HEK293 (cell line): ENCODE data around the gene PIEZO1.
"Not testable (repeated sequence)": the region's sequence is repeated elsewhere in the genome, so short reads cannot be mapped to it uniquely, and the experiment has no call there.

Source experiments
- CTCF ChIA-PET: fragments of 350-600 bp; formaldehyde crosslinking; extraction: SDS; loops from one replicate; lab custom pipeline; 2021; ENCODE audit warnings: antibody characterized with exemption; lab: Yijun Ruan, JAX
- POLR2A ChIA-PET: fragments of 300-600 bp; formaldehyde crosslinking; extraction: SDS; loops from one replicate; lab custom pipeline; 2020; ENCODE audit warnings: antibody characterized with exemption, inconsistent platforms; lab: Yijun Ruan, JAX
- H3K27ac ChIP-seq: fragments of 200-500 bp; sonication (Bioruptor generic); 2 replicates; pipeline ENCODE4 v1.5.1; 2014; ENCODE audit warnings: low read depth, low read length, control low read depth, inconsistent platforms; ENCODE audit errors: extremely low read depth
- H3K36me3 ChIP-seq, 2 experiments: fragments of 200-500 bp in 1 of 2; sonication (Bioruptor generic) in 1 of 2; 1 replicate in 1 of 2; 2 replicates in 1 of 2; pipeline ENCODE4 v1.5.1; 2014 to 2017; ENCODE audit warnings: inconsistent platforms in 2 of 2, low read length in 2 of 2; ENCODE audit not compliant: control insufficient read depth in 2 of 2, insufficient read depth in 1 of 2
- H3K4me1 ChIP-seq: fragments of 200-500 bp; sonication (Bioruptor generic); 2 replicates; pipeline ENCODE4 v1.5.1; 2014; ENCODE audit warnings: mild to moderate bottlenecking, low read length, inconsistent platforms; ENCODE audit not compliant: control insufficient read depth, insufficient read depth
- H3K4me3 ChIP-seq: 2 replicates; pipeline ENCODE4 v1.5.1; 2011; ENCODE audit warnings: low read depth, mild to moderate bottlenecking, control low read depth, low read length, moderate library complexity
- H3K9me3 ChIP-seq: fragments of 200-500 bp; sonication (Bioruptor generic); 2 replicates; pipeline ENCODE4 v1.5.1; 2014; ENCODE audit warnings: low read depth, low read length, inconsistent platforms; ENCODE audit not compliant: control insufficient read depth, insufficient read depth
- EGR2 ChIP-seq: fragments of 450-650 bp; formaldehyde crosslinking; IDR thresholded peaks from 2 replicates; pipeline ENCODE4 v1.5.1; 2016; ENCODE audit warnings: low read depth, missing biosample characterization, missing genetic modification characterization
- FEZF1 ChIP-seq: fragments of 450-650 bp; formaldehyde crosslinking; IDR thresholded peaks from 2 replicates; pipeline ENCODE4 v1.5.1; 2016; ENCODE audit warnings: missing biosample characterization, missing genetic modification characterization
- GLIS1 ChIP-seq: fragments of 450-650 bp; formaldehyde crosslinking; IDR thresholded peaks from 2 replicates; pipeline ENCODE4 v1.5.1; 2016; ENCODE audit warnings: missing biosample characterization, missing genetic modification characterization
- KLF8 ChIP-seq: fragments of 450-650 bp; formaldehyde crosslinking; IDR thresholded peaks from 2 replicates; pipeline ENCODE4 v1.5.1; 2016; ENCODE audit warnings: missing biosample characterization, missing genetic modification characterization
- MYNN ChIP-seq: fragments of 450-650 bp; formaldehyde crosslinking; IDR thresholded peaks from 2 replicates; pipeline ENCODE4 v1.5.1; 2016; ENCODE audit warnings: missing biosample characterization, missing genetic modification characterization, borderline replicate concordance
- SALL2 ChIP-seq: fragments of 450-650 bp; formaldehyde crosslinking; IDR thresholded peaks from 2 replicates; pipeline ENCODE4 v1.5.0; 2017; ENCODE audit warnings: missing biosample characterization, mild to moderate bottlenecking, missing genetic modification characterization, borderline replicate concordance
- SCRT1 ChIP-seq: fragments of 450-650 bp; formaldehyde crosslinking; IDR thresholded peaks from 2 replicates; pipeline ENCODE4 v1.5.1; 2016; ENCODE audit warnings: missing biosample characterization, missing genetic modification characterization, borderline replicate concordance
- SP2 ChIP-seq: fragments of 450-650 bp; formaldehyde crosslinking; IDR thresholded peaks from 2 replicates; pipeline ENCODE4 v1.5.1; 2016; ENCODE audit warnings: missing biosample characterization, missing genetic modification characterization
- ZFHX2 ChIP-seq: fragments of 450-650 bp; formaldehyde crosslinking; conservative IDR thresholded peaks from 2 replicates; pipeline ENCODE4 v1.5.1; 2016; ENCODE audit warnings: missing biosample characterization, missing genetic modification characterization
- ZFP3 ChIP-seq: fragments of 450-650 bp; formaldehyde crosslinking; IDR thresholded peaks from 2 replicates; pipeline ENCODE4 v1.5.1; 2016; ENCODE audit warnings: low read depth, missing biosample characterization, missing genetic modification characterization
- ZIC2 ChIP-seq: fragments of 450-650 bp; formaldehyde crosslinking; IDR thresholded peaks from 2 replicates; pipeline ENCODE4 v1.5.1; 2016; ENCODE audit warnings: missing biosample characterization, missing genetic modification characterization
- ZNF155 ChIP-seq: fragments of 450-650 bp; formaldehyde crosslinking; IDR thresholded peaks from 2 replicates; pipeline ENCODE4 v1.5.1; 2016; ENCODE audit warnings: missing biosample characterization, missing genetic modification characterization
- ZNF16 ChIP-seq: fragments of 450-650 bp; formaldehyde crosslinking; IDR thresholded peaks from 2 replicates; pipeline ENCODE4 v1.5.1; 2016; ENCODE audit warnings: low read depth, missing biosample characterization, missing genetic modification characterization
- ZNF2 ChIP-seq: fragments of 450-650 bp; formaldehyde crosslinking; IDR thresholded peaks from 2 replicates; pipeline ENCODE4 v1.5.1; 2016; ENCODE audit warnings: missing biosample characterization, missing genetic modification characterization
- ZNF248 ChIP-seq: fragments of 450-650 bp; formaldehyde crosslinking; IDR thresholded peaks from 2 replicates; pipeline ENCODE4 v1.5.1; 2017; ENCODE audit warnings: missing biosample characterization, missing genetic modification characterization
- ZNF311 ChIP-seq: fragments of 450-650 bp; formaldehyde crosslinking; IDR thresholded peaks from 2 replicates; pipeline ENCODE4 v1.5.1; 2017; ENCODE audit warnings: missing biosample characterization, missing genetic modification characterization, borderline replicate concordance
- ZNF350 ChIP-seq: fragments of 450-650 bp; formaldehyde crosslinking; IDR thresholded peaks from 2 replicates; pipeline ENCODE4 v1.5.0; 2017; ENCODE audit warnings: missing biosample characterization, mild to moderate bottlenecking, missing genetic modification characterization
- ZNF404 ChIP-seq: fragments of 450-650 bp; formaldehyde crosslinking; IDR thresholded peaks from 2 replicates; pipeline ENCODE4 v1.5.1; 2017; ENCODE audit warnings: missing biosample characterization, missing genetic modification characterization
- ZNF514 ChIP-seq: fragments of 450-650 bp; formaldehyde crosslinking; IDR thresholded peaks from 2 replicates; pipeline ENCODE4 v1.5.1; 2016; ENCODE audit warnings: missing biosample characterization, missing genetic modification characterization
- ZNF530 ChIP-seq: fragments of 450-650 bp; formaldehyde crosslinking; IDR thresholded peaks from 2 replicates; pipeline ENCODE4 v1.5.1; 2016; ENCODE audit warnings: low read depth, missing biosample characterization, missing genetic modification characterization
- ZNF623 ChIP-seq: fragments of 450-650 bp; formaldehyde crosslinking; IDR thresholded peaks from 2 replicates; pipeline ENCODE4 v1.5.1; 2016; ENCODE audit warnings: missing biosample characterization, missing genetic modification characterization
- ZNF664 ChIP-seq: fragments of 450-650 bp; formaldehyde crosslinking; IDR thresholded peaks from 2 replicates; pipeline ENCODE4 v1.5.1; 2016; ENCODE audit warnings: missing biosample characterization, missing genetic modification characterization
- ZNF776 ChIP-seq: fragments of 450-650 bp; formaldehyde crosslinking; IDR thresholded peaks from 2 replicates; pipeline ENCODE4 v1.5.0; 2017; ENCODE audit warnings: missing biosample characterization, missing genetic modification characterization, borderline replicate concordance
- ZNF830 ChIP-seq: fragments of 450-650 bp; IDR thresholded peaks from 2 replicates; pipeline ENCODE4 v1.5.0; 2018; ENCODE audit warnings: missing biosample characterization, missing genetic modification characterization, low read depth, mild to moderate bottlenecking, moderate library complexity
- ZNF843 ChIP-seq: fragments of 450-650 bp; formaldehyde crosslinking; IDR thresholded peaks from 2 replicates; pipeline ENCODE4 v1.5.1; 2016; ENCODE audit warnings: missing biosample characterization, missing genetic modification characterization
- ZSCAN18 ChIP-seq: fragments of 450-650 bp; formaldehyde crosslinking; IDR thresholded peaks from 2 replicates; pipeline ENCODE4 v1.5.1; 2016; ENCODE audit warnings: missing biosample characterization, missing genetic modification characterization
- ZSCAN23 ChIP-seq: fragments of 450-650 bp; formaldehyde crosslinking; IDR thresholded peaks from 2 replicates; pipeline ENCODE4 v1.5.1; 2016; ENCODE audit warnings: missing biosample characterization, missing genetic modification characterization
- ZSCAN30 ChIP-seq: fragments of 450-650 bp; IDR thresholded peaks from 2 replicates; pipeline ENCODE4 v1.5.1; 2018; ENCODE audit warnings: missing biosample characterization, mild to moderate bottlenecking, missing genetic modification characterization, moderate library complexity

The PIEZO1 gene

GRCh38 chr16:88825146-88825545 lies 40.1 kb upstream of the PIEZO1 start:
- no peaks in the 10 kb centered on the region for H3K4me1 ChIP-seq
- TF ChIP-seq ZNF248 (no peak), ZNF830 (tag by site-specific recombination) (no peak), ZNF776 (tag by site-specific recombination) (no peak), GLIS1 (tag by site-specific recombination) (no peak), ZNF623 (no peak), ZNF530 (tag by site-specific recombination) (no peak), ZFHX2 (no peak), ZNF843 (tag by site-specific recombination) (no peak), ZSCAN18 (tag by site-specific recombination) (no peak), KLF8 (tag by site-specific recombination) (no peak), ZNF155 (tag by site-specific recombination) (no peak), SCRT1 (tag by site-specific recombination) (no peak), ZNF16 (tag by site-specific recombination) (no peak), SP2 (tag by site-specific recombination) (no peak)
- H3K9me3 ChIP-seq, result no peaks in the 10 kb centered on the region
- CTCF ChIA-PET, result interaction anchor here (0.6 kb wide), 1 partner anchor 342 kb away, joined by 3 read pairs; no protein-coding TSS in a partner anchor
- no peak overlapping the region for H3K27ac ChIP-seq
- no peak overlapping the region for H3K4me3 ChIP-seq
- POLR2A ChIA-PET, result no interaction called here
- H3K36me3 ChIP-seq, result peaks cover 0 to 8% of the 10 kb centered on the region in 2 experiments; a peak in 1 of 3 replicates

GRCh38 chr16:88824256-88825077 lies 39.4 kb upstream of the PIEZO1 start:
- no peak overlapping the region for H3K4me3 ChIP-seq
- H3K4me1 ChIP-seq, result no peaks in the 10 kb centered on the region
- POLR2A ChIA-PET, result no interaction called here
- CTCF ChIA-PET, result interaction anchor here (0.6 kb wide), 1 partner anchor 343 kb away, joined by 3 read pairs; no protein-coding TSS in a partner anchor
- H3K9me3 ChIP-seq, result no peaks in the 10 kb centered on the region
- H3K27ac ChIP-seq, result no peak overlapping the region
- TF ChIP-seq EGR2 (tag by site-specific recombination), result no peak
- TF ChIP-seq, all 188 proteins: peak for 0
- peaks cover 0 to 8% of the 10 kb centered on the region in 2 experiments; a peak in 1 of 3 replicates for H3K36me3 ChIP-seq

DNA sequence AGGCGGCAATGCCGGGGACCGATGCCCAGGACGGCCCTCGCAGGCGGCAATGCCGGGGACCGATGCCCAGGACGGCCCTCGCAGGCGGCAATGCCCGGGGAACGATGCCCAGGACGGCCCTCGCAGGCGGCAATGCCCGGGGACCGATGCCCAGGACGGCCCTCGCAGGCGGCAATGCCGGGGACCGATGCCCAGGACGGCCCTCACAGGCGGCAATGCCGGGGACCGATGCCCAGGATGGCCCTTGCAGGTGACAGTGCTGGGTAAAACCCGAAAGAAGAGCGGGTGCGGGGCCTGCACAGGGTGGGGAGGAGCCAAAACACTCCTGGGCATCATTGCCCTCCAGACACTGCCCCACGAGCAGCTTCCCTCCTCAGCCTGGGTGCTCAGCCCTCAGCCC lies 38.6 kb upstream of the PIEZO1 start:
- H3K9me3 ChIP-seq, POLR2A ChIA-PET, CTCF ChIA-PET, H3K4me1 ChIP-seq, H3K36me3 ChIP-seq, H3K4me3 ChIP-seq, H3K27ac ChIP-seq: not testable (repeated sequence)

GRCh38 chr16:88822281-88823040 lies 37.4 kb upstream of the PIEZO1 start:
- Histone ChIP-seq H3K27ac (no peak overlapping the region), H3K9me3 (no peaks in the 10 kb centered on the region), H3K36me3 (peaks cover 0 to 8% of the 10 kb centered on the region in 2 experiments; a peak in 1 of 3 replicates), H3K4me1 (no peaks in the 10 kb centered on the region), H3K4me3 (no peak overlapping the region)
- CTCF ChIA-PET, result interaction anchor here (0.7 kb wide), 1 partner anchor 458 kb away, joined by 5 read pairs; no protein-coding TSS in a partner anchor
- POLR2A ChIA-PET, result no interaction called here
- no peak for TF ChIP-seq ZSCAN30
- TF ChIP-seq FEZF1 (tag by site-specific recombination), result no peak
- no peak for TF ChIP-seq ZNF2 (tag by site-specific recombination)
- no peak for TF ChIP-seq MYNN (tag by site-specific recombination)
- TF ChIP-seq ZNF311 (tag by site-specific recombination), result no peak
- no peak for TF ChIP-seq ZNF404 (tag by site-specific recombination)
- TF ChIP-seq ZSCAN23 (tag by site-specific recombination), result no peak
- no peak for TF ChIP-seq ZNF350
- no peak for TF ChIP-seq ZFP3 (tag by site-specific recombination)
- no peak for TF ChIP-seq ZIC2 (tag by site-specific recombination)
- TF ChIP-seq ZNF514 (tag by site-specific recombination), result no peak
- no peak for TF ChIP-seq ZNF664 (tag by site-specific recombination)
- no peak for TF ChIP-seq SALL2 (tag by site-specific recombination)
